ENCODE results near the gene NTN5.

The NTN5 gene

DNA sequence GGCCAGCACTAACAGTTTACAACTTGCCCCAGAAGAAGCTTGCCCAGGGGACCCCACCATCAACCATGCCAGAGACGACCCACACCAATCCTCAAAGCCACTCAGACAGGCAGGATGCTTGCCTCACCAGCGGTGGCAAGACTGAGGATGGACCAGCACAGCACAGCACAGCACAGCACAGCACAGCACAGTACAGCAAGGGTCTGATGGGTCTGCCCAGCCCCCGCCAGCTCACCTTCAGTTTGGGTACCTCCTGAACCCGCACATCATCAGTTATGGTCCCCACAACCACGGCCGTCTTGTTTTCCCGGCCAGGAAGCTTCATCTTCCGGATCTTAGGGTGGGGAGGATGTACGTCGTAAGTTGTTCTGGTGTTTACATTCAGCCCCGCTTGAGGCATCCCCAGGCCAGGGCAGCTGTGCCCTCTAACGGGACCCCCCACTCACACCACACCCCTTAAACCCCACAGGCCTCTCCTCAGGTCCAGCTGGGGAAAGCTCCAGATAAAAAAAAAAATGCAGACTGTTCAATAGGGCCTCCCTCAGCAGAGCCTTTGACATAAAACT is 56.2 kb downstream of the NTN5 start:
- no peaks in the 10 kb centered on the region for H3K9me3 ChIP-seq (ENCODE audit: control insufficient read depth in 5 of 5, low read length in 5 of 5)
- no peak overlapping the region for H3K27ac ChIP-seq (ENCODE audit: low read depth, low read length)
- peaks cover 10 to 44% (median 34%) of the 10 kb centered on the region in 5 donors for H3K4me1 ChIP-seq (ENCODE audit: control insufficient read depth in 5 of 5, insufficient read depth in 5 of 5, low read length in 5 of 5)
- peak overlapping the region in 2 of 5 donors; percentile 32 to 86 for H3K4me3 ChIP-seq (ENCODE audit: low read depth in 1 of 5, low read length in 5 of 5)
- H3K36me3 ChIP-seq (ENCODE audit: control insufficient read depth in 5 of 5, insufficient read depth in 5 of 5, low read length in 5 of 5) = peaks cover 0 to 32% (median 30%) of the 10 kb centered on the region in 5 donors
- peak overlapping the region in 2 of 5 donors; percentile 88 to 97 for H3K9ac ChIP-seq (ENCODE audit: low read length in 5 of 5)
- no peaks in the 10 kb centered on the region for H3K27me3 ChIP-seq (ENCODE audit: control insufficient read depth in 5 of 5, insufficient read depth in 4 of 5, low read length in 5 of 5)

DNA sequence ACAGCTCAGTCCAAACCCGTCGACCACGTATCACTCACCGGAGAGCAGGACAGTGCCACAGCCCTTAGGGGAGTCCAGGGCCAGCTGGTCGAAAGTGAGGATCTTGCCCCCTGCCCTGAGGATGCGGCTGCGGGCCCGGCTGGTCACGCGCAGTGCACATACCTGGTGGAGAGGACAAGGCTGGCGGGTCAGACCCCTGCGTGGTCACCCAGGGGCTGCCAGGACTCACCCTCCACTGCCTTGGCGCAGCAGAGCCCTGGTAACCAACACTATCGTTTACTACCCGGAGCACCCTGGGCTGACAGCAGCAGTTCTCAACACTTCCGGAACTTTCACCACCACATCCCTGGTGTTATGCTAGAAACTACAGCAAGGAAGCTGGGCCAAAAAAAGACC is 56.8 kb downstream of the NTN5 start:
- H3K9ac ChIP-seq (ENCODE audit: low read length in 5 of 5) = peak overlapping the region in 1 of 5 donors; percentile 28
- no peak overlapping the region for H3K27ac ChIP-seq (ENCODE audit: low read depth, low read length)
- H3K27me3 ChIP-seq (ENCODE audit: control insufficient read depth in 5 of 5, insufficient read depth in 4 of 5, low read length in 5 of 5) = no peaks in the 10 kb centered on the region
- peaks cover 10 to 44% (median 34%) of the 10 kb centered on the region in 5 donors for H3K4me1 ChIP-seq (ENCODE audit: control insufficient read depth in 5 of 5, insufficient read depth in 5 of 5, low read length in 5 of 5)
- H3K4me3 ChIP-seq (ENCODE audit: low read depth in 1 of 5, low read length in 5 of 5) = no peak overlapping the region
- H3K36me3 ChIP-seq (ENCODE audit: control insufficient read depth in 5 of 5, insufficient read depth in 5 of 5, low read length in 5 of 5) = peaks cover 0 to 32% (median 30%) of the 10 kb centered on the region in 5 donors
- no peaks in the 10 kb centered on the region for H3K9me3 ChIP-seq (ENCODE audit: control insufficient read depth in 5 of 5, low read length in 5 of 5)

DNA sequence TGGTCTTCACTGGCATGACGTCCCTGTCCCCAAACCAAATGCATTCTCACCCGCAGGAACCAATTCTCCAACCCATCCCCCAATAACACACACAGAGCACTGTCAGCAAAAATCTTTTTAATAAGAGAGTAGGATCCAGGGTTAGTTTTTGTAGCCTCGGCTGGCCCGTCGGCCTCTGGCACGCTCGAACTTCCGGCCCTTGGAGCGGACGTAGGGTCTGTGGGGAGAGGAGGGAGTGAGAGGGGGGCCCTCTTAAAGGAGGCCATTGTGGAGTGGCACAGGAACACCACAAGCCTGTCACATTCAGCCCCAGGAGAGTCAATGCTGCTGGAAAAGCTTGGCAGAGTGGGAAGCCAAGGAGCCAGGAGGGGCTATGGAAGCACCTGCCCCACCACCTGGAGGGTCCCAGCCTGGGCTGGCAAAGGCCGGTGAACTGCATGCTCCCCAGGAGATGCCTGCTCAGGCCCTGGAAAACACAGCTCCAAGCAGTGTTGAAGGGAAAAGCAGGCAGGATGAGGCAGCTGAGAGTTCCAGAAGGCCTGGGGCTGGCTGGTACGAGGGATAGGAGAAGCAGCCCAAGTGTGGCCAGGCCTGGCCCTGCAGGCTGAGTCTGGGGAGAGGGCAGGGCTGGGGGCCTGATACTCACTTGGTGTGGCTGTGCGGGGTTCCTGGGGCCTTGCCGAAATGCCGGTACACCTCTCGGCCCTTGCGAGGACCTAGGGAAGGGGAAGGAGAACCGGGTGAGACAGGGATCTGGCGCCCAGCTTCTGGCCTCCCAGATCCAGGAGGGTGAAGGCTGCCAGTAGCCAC is 57.4 kb downstream of the NTN5 start:
- peaks cover 0 to 32% (median 30%) of the 10 kb centered on the region in 5 donors for H3K36me3 ChIP-seq (ENCODE audit: control insufficient read depth in 5 of 5, insufficient read depth in 5 of 5, low read length in 5 of 5)
- H3K4me3 ChIP-seq (ENCODE audit: low read depth in 1 of 5, low read length in 5 of 5) = no peak overlapping the region
- H3K27ac ChIP-seq (ENCODE audit: low read depth, low read length) = no peak overlapping the region
- H3K9ac ChIP-seq (ENCODE audit: low read length in 5 of 5) = peak overlapping the region in 1 of 5 donors; percentile 28
- H3K27me3 ChIP-seq (ENCODE audit: control insufficient read depth in 5 of 5, insufficient read depth in 4 of 5, low read length in 5 of 5) = no peaks in the 10 kb centered on the region
- H3K4me1 ChIP-seq (ENCODE audit: control insufficient read depth in 5 of 5, insufficient read depth in 5 of 5, low read length in 5 of 5) = peaks cover 10 to 44% (median 34%) of the 10 kb centered on the region in 5 donors
- no peaks in the 10 kb centered on the region for H3K9me3 ChIP-seq (ENCODE audit: control insufficient read depth in 5 of 5, low read length in 5 of 5)

DNA sequence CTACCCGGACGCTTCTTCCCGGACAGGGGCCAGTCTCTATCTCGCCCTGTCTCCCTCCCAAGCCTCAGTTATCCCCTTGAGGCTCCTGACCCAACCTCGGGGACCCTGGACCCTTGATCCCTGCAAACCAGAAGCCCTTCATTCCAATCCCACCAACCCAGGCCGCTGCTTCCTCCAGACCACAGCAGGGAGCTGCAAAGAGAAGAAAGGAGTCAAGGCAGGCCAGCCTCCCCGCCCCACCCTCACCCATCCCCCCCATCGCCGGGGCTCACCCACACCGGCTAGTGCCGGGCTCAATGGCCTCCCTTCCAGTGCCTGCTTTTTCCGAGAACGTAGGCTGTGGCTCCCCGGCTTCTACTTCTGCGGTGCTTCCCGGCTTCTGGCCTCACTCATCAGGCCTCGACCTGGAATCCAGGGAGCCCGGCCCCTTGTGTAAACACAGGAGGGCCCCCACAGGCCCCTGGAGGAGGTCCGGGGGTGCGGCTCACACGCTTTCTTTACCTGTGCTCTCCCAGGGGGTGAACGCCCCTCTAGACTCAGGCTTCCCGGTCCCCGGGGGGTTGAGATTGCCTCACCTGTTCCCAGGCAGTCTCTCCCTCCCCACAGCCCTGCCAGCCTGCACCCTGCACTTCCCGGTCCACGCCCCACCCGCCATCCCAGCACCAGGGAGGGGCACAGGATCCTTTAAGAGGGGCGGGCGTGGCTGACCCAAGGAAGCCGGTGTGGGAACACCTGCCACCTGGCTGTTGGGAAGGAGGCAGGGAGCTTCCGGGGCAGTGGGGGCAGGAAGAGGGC is 58.2 kb downstream of the NTN5 start, which contains the start of gene FAM83E:
Gene FAM83E, minus strand, starts transcription at position 641 of the 795 bp plus-strand sequence. CDS start 1,704 bp downstream, outside the sequence.
- H3K9ac ChIP-seq (ENCODE audit: low read length in 5 of 5) = peak within 1 kb of the TSS in 1 of 5 donors; percentile 28
- H3K27ac ChIP-seq (ENCODE audit: low read depth, low read length) = no peak within 1 kb of the TSS

DNA sequence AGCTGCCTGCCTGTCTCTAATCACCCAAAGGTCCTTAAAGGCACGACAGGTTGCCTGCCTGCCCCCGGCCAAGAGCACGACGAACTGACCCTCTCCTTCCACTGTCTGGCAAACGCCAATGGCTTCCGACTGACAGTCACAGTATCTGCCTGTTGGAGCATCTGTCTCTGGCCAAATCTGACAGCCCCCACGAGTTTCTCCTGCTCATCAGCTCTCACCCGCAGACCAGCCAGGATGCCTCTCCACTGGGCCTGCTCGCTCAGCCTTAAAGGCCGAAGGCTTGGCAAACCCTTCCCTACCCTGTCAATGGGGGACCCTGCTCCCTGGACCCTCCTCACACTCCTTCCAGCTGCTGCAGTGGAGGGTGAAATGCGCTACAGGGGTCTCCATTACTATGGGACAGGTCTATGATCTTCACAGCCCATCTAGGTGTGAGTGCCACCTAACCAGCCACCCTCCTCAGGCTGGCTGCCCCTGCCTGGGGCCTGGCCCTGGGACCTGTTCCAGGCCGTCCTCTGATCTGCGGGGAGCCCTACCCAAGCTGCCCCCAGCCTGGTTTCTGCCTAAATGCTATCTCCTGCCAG is 58.9 kb downstream of the NTN5 start:
- Histone ChIP-seq H3K4me3 (ENCODE audit: low read depth in 1 of 5, low read length in 5 of 5) (no peak overlapping the region), H3K27me3 (ENCODE audit: control insufficient read depth in 5 of 5, insufficient read depth in 4 of 5, low read length in 5 of 5) (no peaks in the 10 kb centered on the region), H3K9me3 (ENCODE audit: control insufficient read depth in 5 of 5, low read length in 5 of 5) (no peaks in the 10 kb centered on the region), H3K27ac (ENCODE audit: low read depth, low read length) (no peak overlapping the region), H3K4me1 (ENCODE audit: control insufficient read depth in 5 of 5, insufficient read depth in 5 of 5, low read length in 5 of 5) (peaks cover 7 to 33% (median 25%) of the 10 kb centered on the region in 5 donors), H3K36me3 (ENCODE audit: control insufficient read depth in 5 of 5, insufficient read depth in 5 of 5, low read length in 5 of 5) (peaks cover 0 to 32% (median 30%) of the 10 kb centered on the region in 5 donors), H3K9ac (ENCODE audit: low read length in 5 of 5) (no peak overlapping the region)

More for the DNA sequence above, 58.2 kb downstream of the NTN5 start, which contains the start of gene FAM83E:
- no peaks in the 10 kb centered on the region for H3K9me3 ChIP-seq (ENCODE audit: control insufficient read depth in 5 of 5, low read length in 5 of 5)
- H3K4me1 ChIP-seq (ENCODE audit: control insufficient read depth in 5 of 5, insufficient read depth in 5 of 5, low read length in 5 of 5) = peaks cover 10 to 36% (median 27%) of the 10 kb centered on the region in 5 donors
- H3K36me3 ChIP-seq (ENCODE audit: control insufficient read depth in 5 of 5, insufficient read depth in 5 of 5, low read length in 5 of 5) = peaks cover 0 to 32% (median 30%) of the 10 kb centered on the region in 5 donors
- no peak within 1 kb of the TSS for H3K4me3 ChIP-seq (ENCODE audit: low read depth in 1 of 5, low read length in 5 of 5)
- H3K27me3 ChIP-seq (ENCODE audit: control insufficient read depth in 5 of 5, insufficient read depth in 4 of 5, low read length in 5 of 5) = no peaks in the 10 kb centered on the region

DNA sequence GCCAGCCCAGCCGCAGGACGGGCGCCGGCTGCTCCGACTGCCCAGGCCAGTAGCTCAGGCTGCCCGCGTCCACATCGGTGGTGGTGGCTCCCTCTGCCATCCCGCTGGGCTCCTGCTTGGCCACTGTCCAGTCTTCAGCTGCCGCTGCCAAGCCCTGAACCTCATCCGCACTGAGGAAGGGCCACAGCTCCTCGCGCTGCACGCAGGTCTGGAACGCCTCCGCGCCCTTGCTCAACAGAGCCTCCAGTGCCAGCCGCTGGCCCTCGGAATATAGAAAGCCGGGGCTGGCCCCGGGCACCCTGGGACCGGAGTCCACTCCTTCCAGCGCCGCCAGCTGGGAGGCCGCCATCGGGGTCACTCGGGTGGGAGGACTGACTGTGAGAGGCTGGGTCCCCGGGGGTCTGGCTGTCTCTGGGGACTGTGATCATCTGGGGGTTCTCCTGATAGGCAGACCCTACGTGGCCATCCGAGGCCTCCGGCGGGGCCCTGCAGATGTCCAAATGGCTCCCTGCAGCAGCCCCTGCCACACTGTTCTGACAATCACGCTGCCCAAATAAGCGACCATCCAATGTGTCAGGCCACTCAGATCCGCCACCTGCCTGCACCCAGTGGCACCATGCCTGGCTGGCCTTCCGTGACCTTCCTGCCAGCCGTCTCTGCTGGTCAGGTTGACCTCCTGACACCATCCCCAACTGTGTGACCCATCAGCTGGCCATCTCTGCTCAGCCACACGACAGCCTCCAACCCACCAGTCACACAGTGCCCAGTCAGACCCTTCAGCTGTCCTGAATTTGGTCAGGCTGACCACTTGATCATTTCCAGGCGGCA is 59.6 kb downstream of the NTN5 start:
- no peaks in the 10 kb centered on the region for H3K27me3 ChIP-seq (ENCODE audit: control insufficient read depth in 5 of 5, insufficient read depth in 4 of 5, low read length in 5 of 5)
- peaks cover 0 to 32% (median 30%) of the 10 kb centered on the region in 5 donors for H3K36me3 ChIP-seq (ENCODE audit: control insufficient read depth in 5 of 5, insufficient read depth in 5 of 5, low read length in 5 of 5)
- H3K4me3 ChIP-seq (ENCODE audit: low read depth in 1 of 5, low read length in 5 of 5) = no peak overlapping the region
- H3K9ac ChIP-seq (ENCODE audit: low read length in 5 of 5) = no peak overlapping the region
- peaks cover 7 to 33% (median 23%) of the 10 kb centered on the region in 5 donors for H3K4me1 ChIP-seq (ENCODE audit: control insufficient read depth in 5 of 5, insufficient read depth in 5 of 5, low read length in 5 of 5)
- H3K9me3 ChIP-seq (ENCODE audit: control insufficient read depth in 5 of 5, low read length in 5 of 5) = no peaks in the 10 kb centered on the region
- H3K27ac ChIP-seq (ENCODE audit: low read depth, low read length) = no peak overlapping the region

DNA sequence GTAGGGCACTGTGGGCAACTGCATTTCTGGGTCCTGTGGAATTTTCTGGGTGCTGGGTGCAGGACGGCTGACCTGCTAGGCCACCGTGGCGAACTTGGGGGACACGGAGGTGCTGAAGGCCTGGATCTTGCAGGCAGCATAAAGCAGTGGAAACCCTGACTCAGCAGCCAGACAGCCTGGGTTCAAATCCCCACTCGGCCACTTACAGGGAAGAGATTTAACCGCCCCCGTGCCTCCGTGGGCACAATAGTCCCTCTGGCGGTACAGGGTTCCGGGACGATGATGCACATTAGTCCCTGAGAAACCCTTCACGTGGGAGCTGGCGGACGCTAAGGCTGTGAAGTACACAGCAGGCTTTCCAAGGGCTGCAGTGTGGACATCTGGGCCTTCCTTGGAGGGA is 60.9 kb downstream of the NTN5 start:
- Histone ChIP-seq H3K36me3 (ENCODE audit: control insufficient read depth in 5 of 5, insufficient read depth in 5 of 5, low read length in 5 of 5) (peaks cover 0 to 22% (median 22%) of the 10 kb centered on the region in 5 donors), H3K9ac (ENCODE audit: low read length in 5 of 5) (no peak overlapping the region), H3K27ac (ENCODE audit: low read depth, low read length) (no peak overlapping the region), H3K9me3 (ENCODE audit: control insufficient read depth in 5 of 5, low read length in 5 of 5) (no peaks in the 10 kb centered on the region), H3K27me3 (ENCODE audit: control insufficient read depth in 5 of 5, insufficient read depth in 4 of 5, low read length in 5 of 5) (no peaks in the 10 kb centered on the region), H3K4me3 (ENCODE audit: low read depth in 1 of 5, low read length in 5 of 5) (no peak overlapping the region), H3K4me1 (ENCODE audit: control insufficient read depth in 5 of 5, insufficient read depth in 5 of 5, low read length in 5 of 5) (peaks cover 0 to 19% (median 10%) of the 10 kb centered on the region in 5 donors)

Measured in subcutaneous abdominal adipose tissue (tissue), 5 donors.